T-helper 2 cell treated with Interferon-gamma antibody and Interleukin-4, amounts not matched to agents 5 μg/mL and 100 μg/mL, for 36 hours (primary cell): Measurements from ENCODE around the gene CIDEB.

Experiments used
- DNase-seq: peaks from one replicate; pipeline ENCODE4 v3.0.0; 2021; ENCODE audit warnings: low spot score
- H3K27ac Mint-ChIP-seq: one replicate; pipeline ENCODE4 v1.8.0; 2021; ENCODE audit warnings: mild to moderate bottlenecking, mixed read lengths
- H3K27me3 Mint-ChIP-seq: one replicate; pipeline ENCODE4 v1.8.0; 2021; ENCODE audit warnings: low read depth, mixed read lengths
- H3K36me3 Mint-ChIP-seq: one replicate; pipeline ENCODE4 v1.8.0; 2021; ENCODE audit warnings: low read depth, mixed read lengths
- H3K4me1 Mint-ChIP-seq: one replicate; pipeline ENCODE4 v1.8.0; 2021; ENCODE audit warnings: low read depth, mixed read lengths
- H3K4me3 Mint-ChIP-seq: one replicate; pipeline ENCODE4 v1.8.0; 2022; ENCODE audit warnings: mild to moderate bottlenecking, moderate library complexity, mixed read lengths
- H3K9me3 Mint-ChIP-seq: one replicate; pipeline ENCODE4 v1.8.0; 2021; ENCODE audit warnings: mixed read lengths

Gene CIDEB

GRCh38 chr14:24279301-24280186, 28.2 kb downstream of the CIDEB start:
- H3K27me3 Mint-ChIP-seq = peaks cover 2% of the 10 kb centered on the region
- no peak overlapping the region for H3K4me3 Mint-ChIP-seq
- H3K4me1 Mint-ChIP-seq = peaks cover 23% of the 10 kb centered on the region
- peak; percentile 31 for DNase-seq
- H3K36me3 Mint-ChIP-seq = peaks cover 3% of the 10 kb centered on the region
- H3K27ac Mint-ChIP-seq = no peak overlapping the region
- H3K9me3 Mint-ChIP-seq = no peaks in the 10 kb centered on the region

GRCh38 chr14:24278424-24278823, 29.4 kb downstream of the CIDEB start:
- DNase-seq = no peak
- Mint-ChIP-seq H3K4me1 (peaks cover 32% of the 10 kb centered on the region), H3K27me3 (no peaks in the 10 kb centered on the region), H3K36me3 (peaks cover 3% of the 10 kb centered on the region), H3K9me3 (no peaks in the 10 kb centered on the region), H3K4me3 (no peak overlapping the region), H3K27ac (no peak overlapping the region)

DNA sequence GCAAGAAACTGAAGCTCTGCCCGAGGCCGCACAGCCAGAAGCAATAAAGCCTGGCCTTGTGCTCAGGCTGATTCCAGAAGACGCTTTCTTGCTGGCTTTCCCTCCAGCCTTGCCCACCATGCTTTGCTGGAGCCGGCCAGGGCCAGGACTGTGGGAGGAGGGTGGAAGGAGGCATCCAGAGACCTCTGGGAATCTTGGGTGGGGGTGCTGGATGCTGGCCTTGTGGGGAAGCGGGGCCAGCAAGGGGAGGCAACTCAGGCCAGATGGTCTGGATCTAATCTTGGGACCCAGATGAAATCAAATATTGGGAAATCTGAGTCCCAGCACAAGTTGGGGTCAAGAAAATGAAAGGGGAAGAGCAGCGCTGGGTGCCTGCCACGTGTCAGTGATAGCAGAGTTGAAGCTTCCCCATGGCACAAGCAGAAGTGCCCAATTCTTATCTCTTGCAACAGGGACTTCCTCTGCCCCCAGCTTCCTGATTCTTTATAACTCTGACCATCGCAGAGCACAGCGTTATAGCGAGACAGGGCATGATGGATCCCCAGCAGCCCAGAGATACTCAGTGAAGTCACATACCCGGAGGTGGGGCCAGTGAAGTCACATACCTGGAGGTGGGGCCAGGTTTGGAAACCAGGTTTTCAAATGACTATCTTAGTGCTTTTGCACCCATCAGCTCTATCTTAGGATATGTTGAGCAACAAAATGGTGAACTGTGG, 30.0 kb downstream of the CIDEB start:
- no peaks in the 10 kb centered on the region for H3K27me3 Mint-ChIP-seq
- H3K4me1 Mint-ChIP-seq = peaks cover 37% of the 10 kb centered on the region
- H3K27ac Mint-ChIP-seq = peak overlapping the region; percentile 11
- H3K4me3 Mint-ChIP-seq = no peak overlapping the region
- H3K9me3 Mint-ChIP-seq = no peaks in the 10 kb centered on the region
- DNase-seq = no peak
- peaks cover 3% of the 10 kb centered on the region for H3K36me3 Mint-ChIP-seq

GRCh38 chr14:24277071-24277470, 30.7 kb downstream of the CIDEB start:
- peaks cover 44% of the 10 kb centered on the region for H3K4me1 Mint-ChIP-seq
- H3K4me3 Mint-ChIP-seq = no peak overlapping the region
- peak overlapping the region; percentile 49 for H3K27ac Mint-ChIP-seq
- no peak for DNase-seq
- no peaks in the 10 kb centered on the region for H3K9me3 Mint-ChIP-seq
- H3K27me3 Mint-ChIP-seq = no peaks in the 10 kb centered on the region
- peaks cover 3% of the 10 kb centered on the region for H3K36me3 Mint-ChIP-seq

DNA sequence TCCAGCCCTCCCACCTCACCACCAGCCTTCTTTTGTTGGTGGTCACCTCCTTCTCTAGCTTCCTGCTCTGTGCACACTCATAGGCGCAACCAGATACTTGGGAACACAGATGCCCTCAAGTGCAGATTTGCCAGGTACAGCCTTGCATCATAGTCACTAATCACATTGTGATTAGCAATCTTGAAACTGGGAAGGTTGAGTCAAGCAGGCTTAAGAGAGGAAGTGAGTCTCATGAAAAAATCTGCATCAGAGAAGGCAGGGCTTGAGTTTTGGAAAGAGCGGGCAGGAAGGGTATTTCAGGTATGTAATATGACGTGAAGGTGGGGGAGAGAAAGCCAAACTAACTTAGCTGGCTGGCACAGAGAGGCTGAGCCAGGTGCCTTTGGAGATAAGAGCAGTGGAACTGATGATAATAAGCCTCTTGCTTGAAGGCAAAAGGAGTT, 33.7 kb downstream of the CIDEB start:
- DNase-seq = peak; percentile 65
- H3K9me3 Mint-ChIP-seq = no peaks in the 10 kb centered on the region
- peaks cover 9% of the 10 kb centered on the region for H3K36me3 Mint-ChIP-seq
- H3K27me3 Mint-ChIP-seq = no peaks in the 10 kb centered on the region
- H3K4me3 Mint-ChIP-seq = peak overlapping the region; percentile 8
- peak overlapping the region; percentile 71 for H3K27ac Mint-ChIP-seq
- H3K4me1 Mint-ChIP-seq = peaks cover 52% of the 10 kb centered on the region

GRCh38 chr14:24273422-24273998, 34.3 kb downstream of the CIDEB start:
- DNase-seq = no peak
- Mint-ChIP-seq H3K27ac (no peak overlapping the region), H3K4me1 (peaks cover 47% of the 10 kb centered on the region), H3K27me3 (no peaks in the 10 kb centered on the region), H3K4me3 (peak overlapping the region; percentile 22), H3K9me3 (no peaks in the 10 kb centered on the region), H3K36me3 (peaks cover 14% of the 10 kb centered on the region)

DNA sequence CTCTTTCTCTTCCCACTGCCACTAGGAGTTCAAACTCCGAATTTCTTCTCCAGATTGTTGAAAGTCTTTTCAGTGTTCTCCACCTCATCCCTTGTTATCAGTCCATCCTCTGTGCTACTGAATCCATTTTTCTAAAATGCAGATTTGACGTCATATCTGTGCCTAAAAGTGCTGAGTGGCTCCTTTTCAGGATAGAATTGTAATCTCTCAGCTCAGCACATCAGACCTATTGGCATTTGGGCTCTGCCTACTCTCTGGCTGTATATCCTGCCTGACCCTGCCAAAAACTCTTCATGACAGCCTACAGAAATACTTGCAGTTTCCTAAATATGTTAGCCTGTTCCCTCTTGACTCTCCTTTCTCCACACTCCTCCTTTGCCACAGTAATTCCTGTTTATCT, 35.3 kb downstream of the CIDEB start:
- peaks cover 43% of the 10 kb centered on the region for H3K4me1 Mint-ChIP-seq
- peaks cover 11% of the 10 kb centered on the region for H3K36me3 Mint-ChIP-seq
- peak overlapping the region; percentile 88 for H3K27ac Mint-ChIP-seq

GRCh38 chr14:24271834-24272263, 35.9 kb downstream of the CIDEB start:
- Mint-ChIP-seq H3K36me3 (peaks cover 17% of the 10 kb centered on the region), H3K4me1 (peaks cover 42% of the 10 kb centered on the region), H3K9me3 (no peaks in the 10 kb centered on the region), H3K4me3 (peak overlapping the region; percentile 79), H3K27me3 (no peaks in the 10 kb centered on the region), H3K27ac (peak overlapping the region; percentile 88)
- DNase-seq = no peak

More for the DNA sequence above, 35.3 kb downstream of the CIDEB start:
- Mint-ChIP-seq H3K27me3 (no peaks in the 10 kb centered on the region), H3K4me3 (peak overlapping the region; percentile 79), H3K9me3 (no peaks in the 10 kb centered on the region)
- no peak for DNase-seq

- peaks cover 42% of the 10 kb centered on the region for H3K4me1 Mint-ChIP-seq
- H3K27ac Mint-ChIP-seq = peak within 1 kb of the TSS; percentile 88
- H3K4me3 Mint-ChIP-seq = peak within 1 kb of the TSS; percentile 93
- no peaks in the 10 kb centered on the region for H3K27me3 Mint-ChIP-seq
- DNase-seq = peak; percentile 85
- H3K9me3 Mint-ChIP-seq = no peaks in the 10 kb centered on the region
- H3K36me3 Mint-ChIP-seq = peaks cover 22% of the 10 kb centered on the region
Measured at GRCh38 chr14:24271134-24271833, 36.5 kb downstream of the CIDEB start, which contains the start of gene RABGGTA. RABGGTA (minus strand) TSS chr14:24271597; CDS start chr14:24271115, 482 bp downstream.

- Mint-ChIP-seq H3K36me3 (peaks cover 24% of the 10 kb centered on the region), H3K27ac (peak overlapping the region; percentile 88), H3K9me3 (no peaks in the 10 kb centered on the region), H3K4me1 (peaks cover 42% of the 10 kb centered on the region), H3K27me3 (no peaks in the 10 kb centered on the region), H3K4me3 (peak overlapping the region; percentile 93)
- DNase-seq = peak; percentile 11
Measured at GRCh38 chr14:24270537-24271133, 37.1 kb downstream of the CIDEB start.

- peak overlapping the region; percentile 18 for H3K27ac Mint-ChIP-seq
- H3K27me3 Mint-ChIP-seq = no peaks in the 10 kb centered on the region
- no peak for DNase-seq
- no peaks in the 10 kb centered on the region for H3K9me3 Mint-ChIP-seq
- H3K36me3 Mint-ChIP-seq = peaks cover 24% of the 10 kb centered on the region
- peak overlapping the region; percentile 93 for H3K4me3 Mint-ChIP-seq
- H3K4me1 Mint-ChIP-seq = peaks cover 40% of the 10 kb centered on the region
Measured at GRCh38 chr14:24269910-24270536, 37.8 kb downstream of the CIDEB start.

- H3K9me3 Mint-ChIP-seq = no peaks in the 10 kb centered on the region
- H3K27me3 Mint-ChIP-seq = no peaks in the 10 kb centered on the region
- H3K36me3 Mint-ChIP-seq = peaks cover 24% of the 10 kb centered on the region
- no peak overlapping the region for H3K4me3 Mint-ChIP-seq
- no peak overlapping the region for H3K27ac Mint-ChIP-seq
- H3K4me1 Mint-ChIP-seq = peaks cover 39% of the 10 kb centered on the region
- no peak for DNase-seq
Measured at GRCh38 chr14:24269368-24269767, 38.4 kb downstream of the CIDEB start.

GRCh38 chr14:24268225-24268624, 39.6 kb downstream of the CIDEB start:
- Mint-ChIP-seq H3K4me1 (peaks cover 27% of the 10 kb centered on the region), H3K9me3 (no peaks in the 10 kb centered on the region), H3K27ac (no peak overlapping the region), H3K27me3 (no peaks in the 10 kb centered on the region), H3K36me3 (peaks cover 24% of the 10 kb centered on the region), H3K4me3 (no peak overlapping the region)
- no peak for DNase-seq
